BJ (cell line): ENCODE data around the gene SAMD10. TPM values are rescaled to one million over a fixed set of nuclear protein-coding genes. Genes with fewer than 3 reads are reported as not detected.

Experiments
- CTCF ChIA-PET: fragments of 350-600 bp; formaldehyde crosslinking; extraction: SDS; loops from one replicate; lab custom pipeline; 2021; ENCODE audit warnings: antibody characterized with exemption, inconsistent platforms; lab: Yijun Ruan, JAX
- POLR2A ChIA-PET: fragments of 300-600 bp; sonication (Branson Sonifier 250); formaldehyde crosslinking; extraction: SDS; loops from one replicate; lab custom pipeline; 2021; ENCODE audit warnings: antibody characterized with exemption; lab: Charles Lee
- DNase-seq: peaks from one replicate; pipeline ENCODE4 v3.0.0-alpha.2; 2011; ENCODE audit warnings: low read depth
- H3K27me3 ChIP-seq: 2 replicates; pipeline ENCODE4 v1.6.0; 2011; ENCODE audit warnings: low read length; ENCODE audit not compliant: control insufficient read depth, insufficient read depth
- H3K36me3 ChIP-seq: 2 replicates; pipeline ENCODE4 v1.5.1; 2011; ENCODE audit warnings: low read length; ENCODE audit not compliant: control insufficient read depth, insufficient read depth
- H3K4me3 ChIP-seq: 2 replicates; pipeline ENCODE4 v1.5.1; 2011; ENCODE audit warnings: low read depth, mild to moderate bottlenecking, control low read depth, low read length
- polyA plus RNA-seq: library from polyadenylated mRNA; depleted of rRNA; stranded (reverse); fragments of >200 nt; gene quantifications from 2 replicates; pipeline ENCODE4 v1.2.3, GENCODE V29; 2011
- TF ChIP-seq, protein P1 (sequence below): IDR thresholded peaks from 2 replicates; pipeline ENCODE4 v1.5.1; 2011; ENCODE audit warnings: low read depth, mild to moderate bottlenecking, control low read depth, inconsistent platforms, low read length, moderate library complexity; ENCODE audit not compliant: insufficient read depth

The SAMD10 gene
- polyA plus RNA-seq, 1 experiment, result 1.4 TPM

DNA sequence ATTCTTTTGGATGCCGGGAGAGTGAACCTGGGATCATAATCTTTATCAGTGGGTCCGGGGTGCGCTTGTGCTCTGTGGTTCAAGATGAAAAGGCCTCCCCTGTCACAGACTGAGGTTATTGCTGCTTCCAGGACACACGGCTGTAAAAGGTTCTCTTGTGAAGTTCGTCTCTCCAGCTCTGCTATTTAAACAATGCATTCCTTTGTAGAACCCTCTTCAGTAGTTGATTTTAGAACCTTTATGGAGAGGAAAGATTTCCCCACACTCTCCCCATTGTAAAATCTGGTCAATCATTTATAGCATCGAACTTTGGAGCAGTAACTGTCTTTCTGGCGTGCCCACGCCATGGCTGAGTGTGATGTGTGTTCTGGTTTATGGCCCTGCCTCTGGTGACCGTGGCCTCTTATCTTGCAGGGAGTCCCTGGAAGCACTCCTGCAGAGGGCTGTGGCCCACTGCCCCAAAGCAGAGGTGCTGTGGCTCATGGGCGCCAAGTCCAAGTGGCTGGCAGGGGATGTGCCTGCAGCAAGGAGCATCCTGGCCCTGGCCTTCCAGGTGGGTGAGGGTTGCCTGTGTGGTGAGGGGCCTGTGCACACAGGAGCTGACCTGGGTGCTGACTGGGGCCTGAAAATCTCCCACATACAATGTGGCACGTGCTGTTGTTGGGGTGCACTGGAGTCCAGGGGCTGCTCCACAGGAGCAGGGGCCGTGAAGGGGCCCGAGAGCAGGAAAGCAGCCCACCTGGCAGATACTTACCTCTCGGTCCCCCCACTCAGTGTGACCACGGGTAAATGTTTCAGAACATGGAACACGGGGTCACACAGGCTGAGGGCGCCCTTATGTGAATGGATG, 44.9 kb upstream of the SAMD10 start:
- CTCF ChIA-PET, result no interaction called here
- POLR2A ChIA-PET, result no interaction called here
- DNase-seq, result no peak
- Histone ChIP-seq H3K27me3 (no peaks in the 10 kb centered on the region), H3K4me3 (no peak overlapping the region), H3K36me3 (peaks cover 58% of the 10 kb centered on the region)
- TF ChIP-seq, protein P1, sequence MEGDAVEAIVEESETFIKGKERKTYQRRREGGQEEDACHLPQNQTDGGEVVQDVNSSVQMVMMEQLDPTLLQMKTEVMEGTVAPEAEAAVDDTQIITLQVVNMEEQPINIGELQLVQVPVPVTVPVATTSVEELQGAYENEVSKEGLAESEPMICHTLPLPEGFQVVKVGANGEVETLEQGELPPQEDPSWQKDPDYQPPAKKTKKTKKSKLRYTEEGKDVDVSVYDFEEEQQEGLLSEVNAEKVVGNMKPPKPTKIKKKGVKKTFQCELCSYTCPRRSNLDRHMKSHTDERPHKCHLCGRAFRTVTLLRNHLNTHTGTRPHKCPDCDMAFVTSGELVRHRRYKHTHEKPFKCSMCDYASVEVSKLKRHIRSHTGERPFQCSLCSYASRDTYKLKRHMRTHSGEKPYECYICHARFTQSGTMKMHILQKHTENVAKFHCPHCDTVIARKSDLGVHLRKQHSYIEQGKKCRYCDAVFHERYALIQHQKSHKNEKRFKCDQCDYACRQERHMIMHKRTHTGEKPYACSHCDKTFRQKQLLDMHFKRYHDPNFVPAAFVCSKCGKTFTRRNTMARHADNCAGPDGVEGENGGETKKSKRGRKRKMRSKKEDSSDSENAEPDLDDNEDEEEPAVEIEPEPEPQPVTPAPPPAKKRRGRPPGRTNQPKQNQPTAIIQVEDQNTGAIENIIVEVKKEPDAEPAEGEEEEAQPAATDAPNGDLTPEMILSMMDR, result no peak

DNA sequence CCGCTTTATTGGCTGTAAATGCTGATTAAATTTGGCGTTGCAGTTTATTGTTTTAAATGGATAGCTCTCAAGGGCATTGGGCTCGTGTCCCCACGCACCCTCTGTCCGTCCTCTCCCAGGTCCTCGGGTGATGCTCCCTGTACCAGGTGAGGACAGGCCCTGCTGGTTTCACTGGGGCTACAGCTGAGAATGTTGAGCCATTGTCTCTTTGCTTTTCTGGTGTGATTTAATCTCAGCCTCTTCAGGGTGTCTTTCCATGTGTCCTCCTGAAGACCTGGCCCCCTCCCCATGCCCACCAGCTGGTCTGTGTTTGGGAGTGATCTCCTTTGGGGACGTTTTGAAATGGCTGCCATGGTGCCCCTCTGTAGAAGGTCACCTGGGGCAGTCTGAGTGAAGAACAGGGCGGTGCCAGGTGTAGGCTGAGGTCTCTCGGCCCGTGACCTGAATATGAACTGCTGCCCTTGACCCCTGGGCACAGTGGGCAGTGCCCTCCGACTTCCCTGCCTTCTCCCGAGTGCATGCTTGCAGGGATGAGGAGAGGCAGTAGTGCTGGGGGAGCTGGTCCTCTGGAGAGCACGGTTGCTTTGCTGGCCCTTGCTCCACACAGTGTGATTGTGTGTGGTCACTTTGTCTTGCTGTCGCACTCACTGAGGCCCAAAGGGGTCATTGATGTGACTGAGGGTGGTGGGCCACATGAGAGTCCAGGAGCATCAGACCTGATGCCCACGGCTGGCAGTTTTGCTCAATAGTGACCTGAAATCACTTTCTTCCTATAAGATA, 44.1 kb upstream of the SAMD10 start:
- H3K36me3 ChIP-seq, result peaks cover 59% of the 10 kb centered on the region
- CTCF ChIA-PET, result no interaction called here
- no peaks in the 10 kb centered on the region for H3K27me3 ChIP-seq
- POLR2A ChIA-PET, result no interaction called here
- TF ChIP-seq, protein P1, result no peak
- DNase-seq, result no peak
- H3K4me3 ChIP-seq, result no peak overlapping the region

DNA sequence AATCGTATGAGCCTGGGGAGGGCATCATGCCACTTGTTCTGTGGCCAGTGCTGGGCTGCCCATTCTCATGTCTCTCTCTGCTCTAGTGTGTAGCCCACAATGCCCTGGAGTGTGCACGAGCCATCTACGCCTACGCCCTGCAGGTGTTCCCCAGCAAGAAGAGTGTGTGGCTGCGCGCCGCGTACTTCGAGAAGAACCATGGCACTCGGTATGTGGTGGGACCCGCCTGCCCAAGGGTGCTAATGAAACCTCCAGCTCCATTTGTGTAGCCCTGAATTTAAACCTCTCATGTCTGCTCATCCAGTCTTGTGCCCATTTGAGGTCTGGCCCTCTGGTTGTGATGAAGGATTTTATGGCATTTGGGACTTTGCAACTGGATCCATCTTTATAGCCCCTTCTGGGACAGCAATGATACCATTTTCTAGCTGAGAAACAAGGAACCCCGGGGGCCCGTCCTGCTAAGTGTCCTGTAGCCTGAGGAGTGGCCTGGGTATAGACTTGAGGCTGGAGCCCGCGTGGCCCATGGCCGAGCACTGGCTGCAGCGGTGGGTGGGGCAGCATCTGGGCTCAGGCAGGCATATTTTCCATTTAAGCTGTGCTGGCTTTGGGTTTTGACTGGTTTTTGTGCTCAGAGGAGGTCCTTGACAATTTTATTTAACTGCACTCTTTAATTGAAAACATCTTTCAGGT, 43.4 kb upstream of the SAMD10 start:
- Histone ChIP-seq H3K4me3 (no peak overlapping the region), H3K36me3 (peaks cover 58% of the 10 kb centered on the region), H3K27me3 (no peaks in the 10 kb centered on the region)
- POLR2A ChIA-PET, result no interaction called here
- CTCF ChIA-PET, result no interaction called here
- no peak for DNase-seq
- TF ChIP-seq, protein P1, result no peak

DNA sequence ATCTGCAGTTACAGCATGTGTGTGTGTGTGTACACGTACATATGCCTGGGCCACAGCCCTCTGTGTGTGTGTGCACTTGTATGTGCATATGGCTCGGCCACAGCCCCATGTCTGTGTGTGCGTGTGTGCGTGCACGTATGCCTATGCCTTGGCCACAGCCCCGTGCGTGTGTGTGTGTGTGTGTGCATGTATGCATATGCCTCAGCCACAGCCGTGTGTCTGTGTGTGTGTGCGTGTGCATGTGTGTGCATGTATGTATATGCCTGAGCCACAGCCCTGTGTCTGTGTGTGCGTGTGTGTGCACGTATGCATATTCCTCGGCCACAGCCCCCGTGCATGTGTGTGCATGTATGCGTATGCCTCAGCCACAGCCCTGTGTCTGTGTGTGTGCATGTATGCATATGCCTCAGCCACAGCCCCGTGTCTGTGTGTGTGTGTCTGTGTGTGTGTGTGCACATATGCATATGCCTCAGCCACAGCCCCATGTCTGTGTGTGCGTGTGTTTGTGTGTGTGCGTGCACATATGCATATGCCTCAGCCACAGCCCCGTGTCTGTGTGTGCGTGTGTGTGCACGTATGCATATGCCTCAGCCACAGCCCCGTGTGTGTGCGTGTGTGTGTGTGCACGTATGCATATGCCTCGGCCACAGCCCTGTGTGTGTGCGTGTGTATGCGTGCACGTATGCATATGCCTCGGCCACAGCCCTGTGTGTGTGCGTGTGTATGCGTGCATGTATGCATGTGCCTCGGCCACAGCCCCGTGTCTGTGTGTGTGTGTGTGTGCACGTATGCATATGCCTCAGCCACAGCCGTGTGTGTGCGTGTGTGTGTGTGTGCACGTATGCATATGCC, 41.9 kb upstream of the SAMD10 start:
- Histone ChIP-seq H3K4me3 (no peak overlapping the region), H3K27me3 (no peaks in the 10 kb centered on the region), H3K36me3 (peaks cover 50% of the 10 kb centered on the region)
- ChIA-PET POLR2A (no interaction called here), CTCF (interaction anchor here (0.7 kb wide), 1 partner anchor 584 kb away, joined by 3 read pairs; no protein-coding TSS in a partner anchor)
- no peak for DNase-seq
- TF ChIP-seq, protein P1, result no peak
